ENCODE results near the gene ZP3. TPM values are rescaled to one million over a fixed set of nuclear protein-coding genes. Genes with fewer than 3 reads are reported as not detected.

ZP3 gene
- total RNA-seq, 1 experiment from 2014 or later = 14.2 TPM

GRCh38 chr7:76428868-76429805, 4.4 kb downstream of the ZP3 start:
- DNase-seq = peak in 1 of 2 experiments; percentile 41
- Histone ChIP-seq H3K4me2 (no peak overlapping the region), H4K20me1 (ENCODE audit: insufficient read depth) (no peaks in the 10 kb centered on the region), H3K27ac (no peak overlapping the region), H3K27me3 (ENCODE audit: insufficient read depth, low read depth) (no peaks in the 10 kb centered on the region), H3K4me3 (no peak overlapping the region), H3K9me2 (ENCODE audit: insufficient read depth) (no peaks in the 10 kb centered on the region), H3K4me1 (replicated peaks; ENCODE audit: insufficient read depth) (peaks cover 14% of the 10 kb centered on the region), H3K79me2 (ENCODE audit: low read depth) (no peaks in the 10 kb centered on the region), H3F3A (ENCODE audit: insufficient read depth, low read depth) (peaks cover 9% of the 10 kb centered on the region; the same call in 1 of the 2 replicates), H3K36me3 (ENCODE audit: low read depth) (no peaks in the 10 kb centered on the region), H2AFZ (no peak overlapping the region), H3K9me3 (ENCODE audit: insufficient read depth, low read depth) (no peaks in the 10 kb centered on the region)
- CTCF ChIA-PET = no interaction called here
- intact Hi-C loops (cut with micrococcal nuclease; ENCODE audit: unreplicated experiment) = no loop called here
- BruUV-seq (replicated peaks) = no TSS peak
- no peak for TF ChIP-seq EZH2 (IDR thresholded peaks at IDR 0.05; ENCODE audit: low read depth)
- TF ChIP-seq, protein P1, sequence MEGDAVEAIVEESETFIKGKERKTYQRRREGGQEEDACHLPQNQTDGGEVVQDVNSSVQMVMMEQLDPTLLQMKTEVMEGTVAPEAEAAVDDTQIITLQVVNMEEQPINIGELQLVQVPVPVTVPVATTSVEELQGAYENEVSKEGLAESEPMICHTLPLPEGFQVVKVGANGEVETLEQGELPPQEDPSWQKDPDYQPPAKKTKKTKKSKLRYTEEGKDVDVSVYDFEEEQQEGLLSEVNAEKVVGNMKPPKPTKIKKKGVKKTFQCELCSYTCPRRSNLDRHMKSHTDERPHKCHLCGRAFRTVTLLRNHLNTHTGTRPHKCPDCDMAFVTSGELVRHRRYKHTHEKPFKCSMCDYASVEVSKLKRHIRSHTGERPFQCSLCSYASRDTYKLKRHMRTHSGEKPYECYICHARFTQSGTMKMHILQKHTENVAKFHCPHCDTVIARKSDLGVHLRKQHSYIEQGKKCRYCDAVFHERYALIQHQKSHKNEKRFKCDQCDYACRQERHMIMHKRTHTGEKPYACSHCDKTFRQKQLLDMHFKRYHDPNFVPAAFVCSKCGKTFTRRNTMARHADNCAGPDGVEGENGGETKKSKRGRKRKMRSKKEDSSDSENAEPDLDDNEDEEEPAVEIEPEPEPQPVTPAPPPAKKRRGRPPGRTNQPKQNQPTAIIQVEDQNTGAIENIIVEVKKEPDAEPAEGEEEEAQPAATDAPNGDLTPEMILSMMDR (conservative IDR thresholded peaks at IDR 0.05) = no peak
- POLR2A ChIA-PET (ENCODE audit: unreplicated experiment) = no interaction called here

DNA sequence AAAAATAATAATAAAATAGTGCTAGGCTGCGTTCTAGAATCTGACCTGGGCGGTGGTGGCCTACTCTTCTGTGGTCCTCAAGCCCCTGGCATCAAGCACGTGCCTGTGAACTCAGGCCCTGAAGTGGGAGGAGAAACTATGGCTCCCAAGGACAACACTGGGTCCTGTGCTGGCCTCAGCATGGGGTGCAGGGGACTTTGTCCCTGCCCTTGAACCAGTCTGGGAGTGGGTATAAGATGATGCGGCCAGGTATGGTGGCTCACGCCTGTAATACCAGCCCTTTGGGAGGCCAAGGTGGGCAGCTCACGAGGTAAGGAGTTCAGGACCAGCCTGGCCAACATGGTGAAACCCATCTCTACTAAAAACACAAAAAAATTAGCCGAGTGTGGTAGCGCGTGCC, 5.5 kb downstream of the ZP3 start:
- H3K4me3 ChIP-seq = no peak overlapping the region
- H3K9me2 ChIP-seq (ENCODE audit: insufficient read depth) = no peaks in the 10 kb centered on the region
- H4K20me1 ChIP-seq (ENCODE audit: insufficient read depth) = no peaks in the 10 kb centered on the region
- POLR2A ChIA-PET (ENCODE audit: unreplicated experiment) = no interaction called here
- no peak overlapping the region for H3K27ac ChIP-seq
- DNase-seq = no peak
- no peaks in the 10 kb centered on the region for H3K79me2 ChIP-seq (ENCODE audit: low read depth)
- no peaks in the 10 kb centered on the region for H3K9me3 ChIP-seq (ENCODE audit: insufficient read depth, low read depth)
- CTCF ChIA-PET = no interaction called here
- H3K4me1 ChIP-seq (replicated peaks; ENCODE audit: insufficient read depth) = 0 out of 2 replicates have a peak, but pooled peaks cover 7% of the 10 kb centered on the region
- no peaks in the 10 kb centered on the region; the same call in 1 of the 2 replicates for H3F3A ChIP-seq (ENCODE audit: insufficient read depth, low read depth)
- TF ChIP-seq EZH2 (IDR thresholded peaks at IDR 0.05; ENCODE audit: low read depth) = no peak
- TF ChIP-seq, protein P1 (conservative IDR thresholded peaks at IDR 0.05) = no peak
- intact Hi-C loops (cut with micrococcal nuclease; ENCODE audit: unreplicated experiment) = no loop called here
- no peaks in the 10 kb centered on the region for H3K36me3 ChIP-seq (ENCODE audit: low read depth)
- no peak overlapping the region for H3K4me2 ChIP-seq
- H2AFZ ChIP-seq = no peak overlapping the region
- no TSS peak for BruUV-seq (replicated peaks)
- no peaks in the 10 kb centered on the region for H3K27me3 ChIP-seq (ENCODE audit: insufficient read depth, low read depth)

DNA sequence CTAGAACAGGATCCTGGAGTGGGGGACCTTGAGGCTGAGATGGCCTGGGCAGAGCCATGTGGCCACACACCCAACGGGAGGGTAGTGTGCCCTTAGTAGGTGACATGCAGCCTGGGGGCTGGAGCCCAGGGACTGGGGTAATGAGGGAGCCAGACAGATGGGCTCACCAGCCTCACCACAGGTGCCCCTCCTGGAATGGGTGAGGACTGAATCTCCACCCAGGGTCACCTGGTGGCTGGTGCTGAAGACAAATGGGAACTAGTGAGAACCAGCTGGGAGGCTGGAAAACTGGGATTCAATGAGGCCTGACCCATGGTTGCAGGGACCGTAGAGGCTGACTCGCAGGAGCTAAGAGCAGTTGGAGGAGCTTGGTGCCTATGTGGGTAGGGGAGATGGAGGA, 6.1 kb downstream of the ZP3 start:
- no peak for DNase-seq
- intact Hi-C loops (cut with micrococcal nuclease; ENCODE audit: unreplicated experiment) = no loop called here
- TF ChIP-seq EZH2 (IDR thresholded peaks at IDR 0.05; ENCODE audit: low read depth) = no peak
- TF ChIP-seq, protein P1 (conservative IDR thresholded peaks at IDR 0.05) = no peak
- no peaks in the 10 kb centered on the region for H3K36me3 ChIP-seq (ENCODE audit: low read depth)
- ChIA-PET CTCF (no interaction called here), POLR2A (ENCODE audit: unreplicated experiment) (no interaction called here)
- no TSS peak for BruUV-seq (replicated peaks)
- no peak overlapping the region for H3K4me2 ChIP-seq
- H3K9me2 ChIP-seq (ENCODE audit: insufficient read depth) = no peaks in the 10 kb centered on the region
- H4K20me1 ChIP-seq (ENCODE audit: insufficient read depth) = no peaks in the 10 kb centered on the region
- no peak overlapping the region for H3K27ac ChIP-seq
- H3K79me2 ChIP-seq (ENCODE audit: low read depth) = no peaks in the 10 kb centered on the region
- no peak overlapping the region for H2AFZ ChIP-seq
- no peaks in the 10 kb centered on the region for H3K27me3 ChIP-seq (ENCODE audit: insufficient read depth, low read depth)
- H3F3A ChIP-seq (ENCODE audit: insufficient read depth, low read depth) = no peaks in the 10 kb centered on the region; the same call in 1 of the 2 replicates
- no peak overlapping the region for H3K4me3 ChIP-seq
- H3K9me3 ChIP-seq (ENCODE audit: insufficient read depth, low read depth) = no peaks in the 10 kb centered on the region
- 0 out of 2 replicates have a peak, but pooled peaks cover 7% of the 10 kb centered on the region for H3K4me1 ChIP-seq (replicated peaks; ENCODE audit: insufficient read depth)

Data from PC-9 (cell line).